ENCODE data around the gene OSBPL2. TPM values are rescaled to one million over a fixed set of nuclear protein-coding genes. Genes with fewer than 3 reads are reported as not detected.
A peak's percentile ranks its signal among the peaks of the same experiment; 100 is the strongest.

OSBPL2 gene
- total and polyA plus RNA-seq, 11 donors = 20.0 to 57.9 (median 38.3) TPM

GRCh38 chr20:62263396-62263795, 25.1 kb downstream of the OSBPL2 start:
- intact Hi-C loops (cut with DNase I) = no loop called here
- 95 to 96% (median 95%) methylated on average over 14 of the region's 14 CpGs for WGBS, 4 donors
- ATAC-seq (no peak), DNase-seq (no peak)
- Histone ChIP-seq H3K4me1 (peaks cover 0 to 26% (median 12%) of the 10 kb centered on the region in 12 donors), H3K27me3 (no peaks in the 10 kb centered on the region), H3K4me3 (no peak overlapping the region), H3K27ac (no peak overlapping the region), H3K9me3 (peaks cover 0 to 8% (median 0%) of the 10 kb centered on the region in 12 donors), H3K36me3 (peaks cover 0 to 96% (median 75%) of the 10 kb centered on the region in 9 donors)
- no peak for TF ChIP-seq CTCF (IDR thresholded peaks at IDR 0.05)
- no peak for TF ChIP-seq POLR2A (IDR thresholded peaks at IDR 0.05)

- ATAC-seq (no peak), DNase-seq (no peak)
- Histone ChIP-seq H3K27me3 (no peaks in the 10 kb centered on the region), H3K9me3 (peaks cover 0 to 8% (median 0%) of the 10 kb centered on the region in 12 donors), H3K27ac (no peak overlapping the region), H3K4me3 (no peak overlapping the region), H3K4me1 (peaks cover 0 to 14% (median 2%) of the 10 kb centered on the region in 12 donors), H3K36me3 (peaks cover 0 to 92% (median 75%) of the 10 kb centered on the region in 9 donors)
- no peak for TF ChIP-seq POLR2A (IDR thresholded peaks at IDR 0.05)
- TF ChIP-seq CTCF (IDR thresholded peaks at IDR 0.05) = no peak
- intact Hi-C loops (cut with DNase I) = no loop called here
- WGBS, 4 donors = 94 to 99% (median 94%) methylated on average over 1 of the region's 1 CpG
Measured at GRCh38 chr20:62265365-62265764, 27.0 kb downstream of the OSBPL2 start.

GRCh38 chr20:62266340-62266739, 28.0 kb downstream of the OSBPL2 start:
- Histone ChIP-seq H3K4me3 (no peak overlapping the region), H3K27ac (no peak overlapping the region), H3K36me3 (peaks cover 0 to 83% (median 65%) of the 10 kb centered on the region in 9 donors), H3K27me3 (no peaks in the 10 kb centered on the region), H3K4me1 (peaks cover 0 to 14% (median 2%) of the 10 kb centered on the region in 12 donors), H3K9me3 (peaks cover 0 to 8% (median 0%) of the 10 kb centered on the region in 12 donors)
- ATAC-seq (no peak), DNase-seq (no peak)
- TF ChIP-seq CTCF (IDR thresholded peaks at IDR 0.05) (no peak), POLR2A (IDR thresholded peaks at IDR 0.05) (no peak)
- intact Hi-C loops (cut with DNase I) = no loop called here
- WGBS, 4 donors = 92 to 95% (median 94%) methylated on average over 10 of the region's 10 CpGs

- Histone ChIP-seq H3K27ac (peak overlapping the region in 4 of 12 donors; percentile 3 to 73 (median 56)), H3K27me3 (no peaks in the 10 kb centered on the region), H3K36me3 (peaks cover 0 to 82% (median 60%) of the 10 kb centered on the region in 9 donors), H3K4me3 (no peak overlapping the region), H3K4me1 (peaks cover 0 to 14% (median 2%) of the 10 kb centered on the region in 12 donors), H3K9me3 (peaks cover 0 to 8% (median 0%) of the 10 kb centered on the region in 12 donors)
- intact Hi-C loops (cut with DNase I) = no loop called here
- DNase-seq (no peak), ATAC-seq (no peak)
- TF ChIP-seq CTCF (IDR thresholded peaks at IDR 0.05) = no peak
- WGBS, 4 donors = 93 to 97% (median 97%) methylated on average over 13 of the region's 13 CpGs
Measured at GRCh38 chr20:62266851-62267250, 28.5 kb downstream of the OSBPL2 start.
